Breast epithelium (tissue), 3 donors: ENCODE results near the gene ANGEL2.

Source experiments
- CTCF ChIP-seq, 3 donors: fragments of 450-650 bp; IDR thresholded peaks; one replicate each; pipeline ENCODE4 v1.5.1; 2016 to 2017; ENCODE audit warnings: antibody characterized with exemption in 3 of 3, mild to moderate bottlenecking in 3 of 3, moderate library complexity in 3 of 3
- POLR2A ChIP-seq: fragments of 450-650 bp; IDR thresholded peaks from one replicate; pipeline ENCODE4 v1.6.1; 2016; ENCODE audit warnings: antibody characterized with exemption, mild to moderate bottlenecking, moderate library complexity
- POLR2AphosphoS5 ChIP-seq, 3 donors: sonication (generic); formaldehyde crosslinking; IDR thresholded peaks; one replicate each; pipeline ENCODE4 v1.6.1; 2017; ENCODE audit warnings: antibody characterized with exemption in 3 of 3

DNA sequence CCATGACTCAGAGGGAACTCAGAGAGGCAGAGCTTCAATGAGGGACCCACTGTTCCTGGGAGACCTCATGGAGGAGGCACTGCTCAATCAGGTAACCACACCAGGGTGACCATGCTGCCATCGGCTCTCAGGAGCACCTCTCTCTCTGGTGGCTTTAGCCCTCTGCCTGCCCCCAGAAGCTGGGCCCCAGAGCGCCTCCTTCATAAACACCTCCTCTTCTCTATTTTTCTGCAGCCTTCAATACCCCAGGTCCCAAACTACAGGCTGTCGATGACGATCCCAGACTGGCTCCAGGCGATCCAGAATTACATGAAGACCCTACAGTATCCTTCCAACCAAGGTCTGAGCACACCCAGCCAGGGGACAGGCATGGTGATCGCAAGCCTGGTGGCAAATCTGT, 54.7 kb downstream of the ANGEL2 start:
- TF ChIP-seq POLR2AphosphoS5 (IDR thresholded peaks at IDR 0.05) = no peak
- TF ChIP-seq POLR2A = no peak
- TF ChIP-seq CTCF (IDR thresholded peaks at IDR 0.05) = no peak
